ENCODE measurements around the gene GFRA4. TPM values are rescaled to one million over a fixed set of nuclear protein-coding genes. Genes with fewer than 3 reads are reported as not detected.

GFRA4 gene
- total and polyA plus RNA-seq, 2 donors: 0.19 to 0.21 TPM

DNA sequence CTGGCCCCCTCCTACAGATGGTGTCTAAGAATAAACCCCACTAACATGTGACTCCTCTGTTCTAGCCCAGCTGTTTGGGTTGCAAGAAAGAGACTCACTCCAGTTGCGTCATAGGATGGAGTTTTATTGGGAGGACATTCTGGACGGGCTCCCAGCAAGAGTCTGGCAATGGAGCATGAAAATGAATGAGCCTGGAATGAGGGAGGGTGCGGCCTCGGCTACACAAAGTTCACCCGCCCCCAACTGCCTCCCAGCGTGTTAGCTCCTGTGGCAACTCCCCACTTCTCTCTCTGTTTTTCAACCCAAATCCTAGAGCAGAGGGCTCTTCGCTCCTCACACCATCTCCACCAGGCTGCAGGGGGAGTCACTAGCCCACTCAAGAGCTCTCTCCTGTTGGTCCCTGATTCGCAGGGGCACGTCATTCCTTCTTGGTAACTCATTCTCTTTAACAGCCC is 23.7 kb upstream of the GFRA4 start:
- H3K27ac ChIP-seq (ENCODE audit: low read depth in 1 of 2, low read length in 1 of 2): no peak overlapping the region
- 84% methylated on average over 9 of the region's 9 CpGs for WGBS
- DNase-seq (ENCODE audit: low read depth in 6 of 9, low spot score in 9 of 9): no peak

DNA sequence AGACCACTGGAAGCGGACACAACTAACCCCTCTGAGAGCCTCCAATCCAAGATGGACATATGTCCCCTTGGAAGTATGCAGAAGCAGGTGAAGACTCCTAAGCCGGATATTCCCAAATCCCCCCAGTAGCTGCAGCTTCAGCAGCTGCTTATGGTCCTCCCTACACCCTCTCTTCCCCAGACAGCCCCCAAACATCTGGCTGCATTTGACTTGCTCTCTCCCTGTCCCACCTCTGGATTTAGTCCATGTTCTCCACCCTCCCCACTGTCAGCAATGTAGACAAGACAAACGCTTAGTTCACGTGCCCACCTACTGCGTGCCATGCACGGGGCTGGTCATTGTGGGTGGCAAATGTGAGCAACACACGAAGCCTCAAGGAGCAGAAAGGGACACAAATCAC is 23.2 kb upstream of the GFRA4 start:
- H3K4me1 ChIP-seq (ENCODE audit: control insufficient read depth in 2 of 2, insufficient read depth in 2 of 2, low read length in 2 of 2): no peaks in the 10 kb centered on the region
- no peak overlapping the region for H3K27ac ChIP-seq (ENCODE audit: low read depth in 1 of 2, low read length in 1 of 2)
- 94% methylated on average over 7 of the region's 7 CpGs for WGBS
- H3K9me3 ChIP-seq (ENCODE audit: control insufficient read depth in 2 of 2, insufficient read depth in 1 of 2, low read length in 1 of 2): no peaks in the 10 kb centered on the region
- no peak for DNase-seq (ENCODE audit: low read depth in 6 of 9, low spot score in 9 of 9)
- peaks cover 11 to 60% of the 10 kb centered on the region in 2 donors for H3K27me3 ChIP-seq (ENCODE audit: control insufficient read depth in 2 of 2, insufficient read depth in 1 of 2, low read length in 1 of 2)
- no peaks in the 10 kb centered on the region for H3K36me3 ChIP-seq (ENCODE audit: control insufficient read depth in 2 of 2, insufficient read depth in 2 of 2, low read length in 1 of 2)
- H3K4me3 ChIP-seq (ENCODE audit: low read length in 2 of 2): no peak overlapping the region

More for the DNA sequence above, 23.7 kb upstream of the GFRA4 start:
- no peaks in the 10 kb centered on the region for H3K36me3 ChIP-seq (ENCODE audit: control insufficient read depth in 2 of 2, insufficient read depth in 2 of 2, low read length in 1 of 2)
- H3K4me3 ChIP-seq (ENCODE audit: low read length in 2 of 2): no peak overlapping the region
- peaks cover 6 to 55% of the 10 kb centered on the region in 2 donors for H3K27me3 ChIP-seq (ENCODE audit: control insufficient read depth in 2 of 2, insufficient read depth in 1 of 2, low read length in 1 of 2)
- H3K4me1 ChIP-seq (ENCODE audit: control insufficient read depth in 2 of 2, insufficient read depth in 2 of 2, low read length in 2 of 2): no peaks in the 10 kb centered on the region
- no peaks in the 10 kb centered on the region for H3K9me3 ChIP-seq (ENCODE audit: control insufficient read depth in 2 of 2, insufficient read depth in 1 of 2, low read length in 1 of 2)

DNA sequence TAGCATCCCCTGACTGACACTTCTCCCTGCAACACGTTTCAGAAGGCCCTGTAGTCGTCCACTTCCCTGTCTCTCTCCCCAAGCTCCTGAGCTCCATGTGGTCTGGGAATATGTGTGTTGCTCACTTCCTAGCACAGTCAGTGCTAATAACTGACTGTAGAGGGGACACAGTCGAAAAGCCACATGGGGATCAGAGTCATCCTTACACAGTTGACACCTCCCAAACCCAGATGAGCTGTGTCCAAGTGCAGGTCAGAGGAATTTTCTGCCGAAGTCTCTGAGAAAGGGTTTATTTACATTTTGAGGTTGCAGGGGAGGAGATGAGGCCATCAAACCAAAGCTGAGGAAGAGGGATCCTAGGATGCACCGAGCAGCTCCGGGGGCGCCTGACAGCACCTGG is 22.1 kb upstream of the GFRA4 start:
- Histone ChIP-seq H3K9me3 (ENCODE audit: control insufficient read depth in 2 of 2, insufficient read depth in 1 of 2, low read length in 1 of 2) (no peaks in the 10 kb centered on the region), H3K4me1 (ENCODE audit: control insufficient read depth in 2 of 2, insufficient read depth in 2 of 2, low read length in 2 of 2) (no peaks in the 10 kb centered on the region), H3K27me3 (ENCODE audit: control insufficient read depth in 2 of 2, insufficient read depth in 1 of 2, low read length in 1 of 2) (peaks cover 22 to 71% of the 10 kb centered on the region in 2 donors), H3K36me3 (ENCODE audit: control insufficient read depth in 2 of 2, insufficient read depth in 2 of 2, low read length in 1 of 2) (no peaks in the 10 kb centered on the region), H3K4me3 (ENCODE audit: low read length in 2 of 2) (no peak overlapping the region), H3K27ac (ENCODE audit: low read depth in 1 of 2, low read length in 1 of 2) (no peak overlapping the region)
- WGBS: 82% methylated on average over 7 of the region's 7 CpGs
- no peak for DNase-seq (ENCODE audit: low read depth in 6 of 9, low spot score in 9 of 9)

DNA sequence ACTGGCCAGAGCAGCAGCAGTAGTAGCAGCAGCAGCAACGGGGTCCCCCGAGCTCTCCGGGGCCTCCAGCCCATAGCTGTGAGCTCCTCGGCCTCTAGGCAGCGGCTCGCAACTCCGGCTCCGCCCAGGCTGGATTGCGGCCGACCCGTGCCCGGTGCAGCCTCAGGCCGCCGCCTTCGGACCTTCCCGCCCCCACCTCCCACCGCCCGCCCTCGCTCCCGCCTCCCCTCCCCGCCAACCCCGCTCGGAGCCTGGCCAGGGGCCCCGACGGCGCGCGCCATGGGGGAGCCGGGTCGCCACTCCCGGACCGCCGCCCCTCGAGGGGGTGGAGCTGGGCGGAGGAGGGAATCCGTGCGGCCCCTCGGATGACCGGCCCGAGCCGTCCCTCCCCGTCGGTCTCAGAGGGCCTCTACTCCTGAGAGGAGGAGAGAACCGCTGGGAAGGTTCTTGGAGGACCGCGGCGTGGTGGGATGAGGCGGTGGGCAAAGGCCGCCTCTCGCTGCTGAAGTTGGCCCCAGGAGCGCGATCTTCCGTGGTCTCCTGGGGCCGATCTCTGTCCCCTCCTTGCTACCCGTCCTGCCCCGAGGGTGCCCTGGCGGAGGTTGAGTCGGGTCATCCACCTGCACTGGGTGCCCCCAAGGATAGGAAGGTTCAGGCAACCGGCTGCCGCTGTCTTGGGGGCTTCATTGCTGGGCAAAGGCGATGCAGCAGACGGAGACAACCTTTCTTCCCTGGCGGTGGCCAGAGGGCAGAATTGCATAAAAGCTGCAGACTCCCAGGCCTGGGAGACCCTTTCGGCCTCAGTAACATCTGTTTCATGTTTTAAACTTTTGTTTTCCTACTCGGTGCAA is 19.0 kb upstream of the GFRA4 start, which contains the start of gene ADAM33:
ADAM33 (minus strand) TSS at position 80 of the 851 bp plus-strand sequence; CDS start at position 74, 6 bp downstream.
- no peaks in the 10 kb centered on the region for H3K4me1 ChIP-seq (ENCODE audit: control insufficient read depth in 2 of 2, insufficient read depth in 2 of 2, low read length in 2 of 2)
- peaks cover 0 to 2% of the 10 kb centered on the region in 2 donors for H3K9me3 ChIP-seq (ENCODE audit: control insufficient read depth in 2 of 2, insufficient read depth in 1 of 2, low read length in 1 of 2)
- peaks cover 27 to 94% of the 10 kb centered on the region in 2 donors for H3K27me3 ChIP-seq (ENCODE audit: control insufficient read depth in 2 of 2, insufficient read depth in 1 of 2, low read length in 1 of 2)
- no peak within 1 kb of the TSS for H3K4me3 ChIP-seq (ENCODE audit: low read length in 2 of 2)
- no peak for DNase-seq (ENCODE audit: low read depth in 6 of 9, low spot score in 9 of 9)
- 7% methylated on average over 65 of the region's 65 CpGs for WGBS
- no peak within 1 kb of the TSS for H3K27ac ChIP-seq (ENCODE audit: low read depth in 1 of 2, low read length in 1 of 2)
- no peaks in the 10 kb centered on the region for H3K36me3 ChIP-seq (ENCODE audit: control insufficient read depth in 2 of 2, insufficient read depth in 2 of 2, low read length in 1 of 2)

DNA sequence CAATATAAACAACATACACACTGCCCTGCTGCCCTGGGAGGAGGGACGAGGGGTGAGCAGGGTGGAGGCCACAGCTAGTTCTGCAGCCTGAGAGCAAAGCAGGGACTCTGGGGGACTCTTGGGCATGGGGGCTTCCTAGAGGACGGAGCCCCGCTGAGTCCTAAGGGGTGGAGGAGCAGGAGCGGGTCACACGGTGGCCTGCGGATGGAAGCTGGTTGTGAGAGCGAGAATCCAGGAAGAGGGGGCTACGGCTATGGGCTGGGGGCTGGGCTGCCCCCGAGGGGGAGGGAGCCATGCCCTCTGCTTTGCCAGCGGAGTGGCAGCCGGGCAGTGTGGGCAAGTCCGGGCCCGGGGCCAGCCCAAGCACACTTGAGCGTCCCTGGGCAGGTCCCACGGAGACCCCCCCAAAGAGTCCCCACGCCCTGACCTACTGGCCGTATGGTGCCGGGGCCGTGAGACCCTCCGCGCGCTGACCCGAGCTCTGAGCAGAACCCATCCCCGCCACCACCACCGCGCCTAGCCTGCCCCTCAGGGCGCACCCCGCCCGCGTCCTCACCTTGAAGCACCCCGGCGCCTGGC is 18.2 kb upstream of the GFRA4 start:
- H3K27ac ChIP-seq (ENCODE audit: low read depth in 1 of 2, low read length in 1 of 2): no peak overlapping the region
- H3K4me3 ChIP-seq (ENCODE audit: low read length in 2 of 2): no peak overlapping the region
- peaks cover 27 to 94% of the 10 kb centered on the region in 2 donors for H3K27me3 ChIP-seq (ENCODE audit: control insufficient read depth in 2 of 2, insufficient read depth in 1 of 2, low read length in 1 of 2)
- H3K4me1 ChIP-seq (ENCODE audit: control insufficient read depth in 2 of 2, insufficient read depth in 2 of 2, low read length in 2 of 2): no peaks in the 10 kb centered on the region
- H3K9me3 ChIP-seq (ENCODE audit: control insufficient read depth in 2 of 2, insufficient read depth in 1 of 2, low read length in 1 of 2): peaks cover 0 to 2% of the 10 kb centered on the region in 2 donors
- no peaks in the 10 kb centered on the region for H3K36me3 ChIP-seq (ENCODE audit: control insufficient read depth in 2 of 2, insufficient read depth in 2 of 2, low read length in 1 of 2)
- no peak for DNase-seq (ENCODE audit: low read depth in 6 of 9, low spot score in 9 of 9)
- 25% methylated on average over 32 of the region's 32 CpGs for WGBS

DNA sequence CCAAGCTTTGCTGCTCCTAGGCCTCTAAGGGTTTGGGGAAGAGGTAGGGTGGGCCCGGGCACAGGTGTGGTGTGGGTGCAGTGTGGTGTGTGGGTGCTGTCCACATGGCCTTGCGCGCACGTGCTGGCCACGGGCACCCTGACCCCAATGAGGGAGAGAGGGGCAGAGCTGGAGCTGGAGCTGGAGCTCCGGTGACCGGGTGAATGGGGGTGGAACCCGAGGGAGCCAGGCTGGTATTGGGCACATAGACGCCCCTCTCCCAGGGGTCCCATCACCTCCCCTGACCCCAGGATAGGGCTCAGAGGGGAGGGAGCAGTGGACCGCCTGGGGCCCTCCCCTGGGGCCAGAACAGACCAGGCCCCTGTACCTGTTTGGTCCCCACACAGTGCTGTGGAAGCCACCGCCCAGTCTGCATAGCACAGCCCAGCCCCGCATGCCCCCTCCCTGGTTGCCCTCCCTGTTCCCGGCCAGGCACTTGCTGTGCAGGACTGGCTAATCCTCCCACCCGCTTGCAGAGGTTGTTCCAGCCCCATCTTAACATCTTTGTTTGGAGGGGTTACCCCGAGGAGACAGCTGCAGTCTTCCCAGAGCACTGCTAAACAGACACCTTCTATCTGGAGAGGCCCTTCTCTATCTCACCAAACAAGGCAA is 17.6 kb upstream of the GFRA4 start:
- Histone ChIP-seq H3K36me3 (ENCODE audit: control insufficient read depth in 2 of 2, insufficient read depth in 2 of 2, low read length in 1 of 2) (no peaks in the 10 kb centered on the region), H3K27me3 (ENCODE audit: control insufficient read depth in 2 of 2, insufficient read depth in 1 of 2, low read length in 1 of 2) (peaks cover 31 to 97% of the 10 kb centered on the region in 2 donors), H3K9me3 (ENCODE audit: control insufficient read depth in 2 of 2, insufficient read depth in 1 of 2, low read length in 1 of 2) (peaks cover 0 to 2% of the 10 kb centered on the region in 2 donors), H3K4me3 (ENCODE audit: low read length in 2 of 2) (no peak overlapping the region), H3K27ac (ENCODE audit: low read depth in 1 of 2, low read length in 1 of 2) (no peak overlapping the region), H3K4me1 (ENCODE audit: control insufficient read depth in 2 of 2, insufficient read depth in 2 of 2, low read length in 2 of 2) (no peaks in the 10 kb centered on the region)
- DNase-seq (ENCODE audit: low read depth in 6 of 9, low spot score in 9 of 9): no peak
- WGBS: 84% methylated on average over 15 of the region's 15 CpGs

DNA sequence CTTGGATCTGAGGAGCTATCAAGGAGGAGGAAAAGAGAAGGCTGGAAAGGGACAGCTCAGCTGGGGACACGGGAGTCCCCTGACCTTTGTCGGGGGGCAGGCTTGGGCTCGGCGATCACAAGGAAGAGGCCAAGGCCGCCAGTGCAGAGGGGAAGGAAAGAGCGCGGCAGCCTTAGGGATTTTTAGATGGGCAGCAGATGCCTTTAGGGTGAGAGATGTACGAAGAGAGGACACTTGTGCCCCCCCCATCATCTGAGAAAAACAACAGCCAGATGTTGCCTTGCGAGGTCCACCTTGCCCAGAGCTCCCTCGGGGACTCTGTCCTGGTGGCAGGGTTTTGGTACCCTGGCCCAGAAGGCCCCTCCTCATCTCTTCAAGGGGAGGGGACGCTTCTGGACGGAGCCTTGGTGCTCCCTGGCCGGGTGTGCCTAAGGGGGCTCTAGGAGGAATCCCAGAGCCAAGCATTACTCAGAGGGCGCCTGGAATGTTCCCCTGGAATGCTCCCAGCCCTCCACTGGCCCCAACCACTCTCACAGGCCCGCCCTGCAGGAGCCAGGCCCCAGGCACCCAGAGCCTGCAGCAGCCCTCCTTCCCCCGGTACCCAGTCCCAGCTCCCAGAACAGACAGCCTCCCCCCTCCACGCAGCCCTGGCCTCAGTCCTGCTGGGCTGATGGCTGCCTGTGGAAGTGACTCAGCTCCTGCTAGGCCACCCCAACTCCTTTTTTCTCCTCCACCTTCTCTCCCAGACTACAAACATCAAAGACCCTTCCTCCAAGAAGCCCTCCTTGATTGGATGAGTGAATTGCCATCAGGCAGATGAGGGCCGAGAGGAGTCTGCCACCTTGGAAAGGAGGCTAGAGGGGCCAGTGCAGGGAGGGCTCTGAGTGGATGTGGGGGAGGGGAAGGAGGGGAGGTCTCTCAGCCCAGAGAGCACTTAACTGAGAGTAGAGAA is 16.8 kb upstream of the GFRA4 start:
- no peak overlapping the region for H3K4me3 ChIP-seq (ENCODE audit: low read length in 2 of 2)
- no peaks in the 10 kb centered on the region for H3K4me1 ChIP-seq (ENCODE audit: control insufficient read depth in 2 of 2, insufficient read depth in 2 of 2, low read length in 2 of 2)
- no peak overlapping the region for H3K27ac ChIP-seq (ENCODE audit: low read depth in 1 of 2, low read length in 1 of 2)
- H3K27me3 ChIP-seq (ENCODE audit: control insufficient read depth in 2 of 2, insufficient read depth in 1 of 2, low read length in 1 of 2): peaks cover 39 to 97% of the 10 kb centered on the region in 2 donors
- 88% methylated on average over 18 of the region's 18 CpGs for WGBS
- no peak for DNase-seq (ENCODE audit: low read depth in 6 of 9, low spot score in 9 of 9)
- H3K36me3 ChIP-seq (ENCODE audit: control insufficient read depth in 2 of 2, insufficient read depth in 2 of 2, low read length in 1 of 2): no peaks in the 10 kb centered on the region
- H3K9me3 ChIP-seq (ENCODE audit: control insufficient read depth in 2 of 2, insufficient read depth in 1 of 2, low read length in 1 of 2): peaks cover 0 to 2% of the 10 kb centered on the region in 2 donors

DNA sequence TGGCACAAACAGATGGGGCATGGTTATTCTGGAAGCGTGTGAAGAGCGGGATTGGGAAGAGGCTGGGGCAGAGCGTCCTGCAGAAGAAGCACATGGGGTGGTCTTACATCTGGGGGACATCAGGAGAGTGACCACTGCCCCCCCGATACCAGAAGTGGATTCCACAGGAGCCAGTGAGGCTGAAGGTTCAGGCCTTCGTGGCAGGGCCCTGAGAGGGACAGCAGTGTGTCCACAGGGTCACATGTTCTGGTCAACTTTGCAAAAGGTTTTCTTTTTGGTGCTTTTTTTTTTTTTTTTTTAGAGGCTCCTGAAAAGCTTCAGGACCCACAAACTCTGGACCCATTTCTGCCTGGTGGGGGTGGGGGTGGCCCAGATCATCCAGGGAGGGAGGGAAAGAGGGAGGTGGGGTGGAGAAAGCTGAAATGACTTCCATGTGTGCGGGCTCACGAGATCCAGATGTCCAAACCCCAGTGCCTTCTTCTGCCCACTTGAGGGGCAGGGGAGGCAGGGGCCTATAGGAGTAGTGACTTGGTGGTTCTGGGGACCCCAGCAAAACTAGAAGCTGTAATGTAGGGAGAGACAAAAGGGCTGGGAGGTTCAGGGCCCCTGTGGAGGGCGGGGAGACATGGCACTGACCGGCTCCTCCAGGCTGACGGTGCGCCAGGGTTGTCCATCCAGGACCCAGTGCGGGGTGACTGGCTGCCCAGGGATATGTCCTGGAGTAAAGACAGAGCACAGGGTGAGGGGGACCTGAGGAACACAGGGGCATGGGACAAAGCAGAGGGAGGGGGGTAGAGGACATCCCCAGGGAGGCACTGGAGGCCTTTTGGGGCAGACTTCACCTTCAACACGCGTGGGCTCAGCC is 15.9 kb upstream of the GFRA4 start:
- WGBS: 93% methylated on average over 14 of the region's 14 CpGs
- Histone ChIP-seq H3K9me3 (ENCODE audit: control insufficient read depth in 2 of 2, insufficient read depth in 1 of 2, low read length in 1 of 2) (peaks cover 0 to 2% of the 10 kb centered on the region in 2 donors), H3K4me3 (ENCODE audit: low read length in 2 of 2) (no peak overlapping the region), H3K4me1 (ENCODE audit: control insufficient read depth in 2 of 2, insufficient read depth in 2 of 2, low read length in 2 of 2) (no peaks in the 10 kb centered on the region), H3K27me3 (ENCODE audit: control insufficient read depth in 2 of 2, insufficient read depth in 1 of 2, low read length in 1 of 2) (peaks cover 43 to 97% of the 10 kb centered on the region in 2 donors), H3K27ac (ENCODE audit: low read depth in 1 of 2, low read length in 1 of 2) (no peak overlapping the region), H3K36me3 (ENCODE audit: control insufficient read depth in 2 of 2, insufficient read depth in 2 of 2, low read length in 1 of 2) (no peaks in the 10 kb centered on the region)
- DNase-seq (ENCODE audit: low read depth in 6 of 9, low spot score in 9 of 9): no peak
